Smooth muscle cell (in vitro differentiated cells): ENCODE results near the gene ASAP2. TPM values are rescaled to one million over a fixed set of nuclear protein-coding genes. Genes with fewer than 3 reads are reported as not detected.
A peak's percentile ranks its signal among the peaks of the same experiment; 100 is the strongest.

Experiments used
- DNase-seq: peaks from one replicate; lab custom pipeline; 2025; ENCODE audit not compliant: unreplicated experiment; lab: John Stamatoyannopoulos, UW
- H2AFZ ChIP-seq: fragments of 200-600 bp; sonication (generic); 2 replicates; pipeline ENCODE4 v1.6.0; 2016; ENCODE audit warnings: antibody characterized with exemption, low read depth, mild to moderate bottlenecking
- H3F3A ChIP-seq: fragments of 200-600 bp; sonication (generic); 2 replicates; pipeline ENCODE4 v1.6.0; 2017; ENCODE audit warnings: antibody characterized with exemption, low read depth
- H3K27ac ChIP-seq: fragments of 200-600 bp; sonication (generic); 2 replicates; pipeline ENCODE4 v1.5.1; 2016; ENCODE audit warnings: low read depth, mild to moderate bottlenecking
- H3K27me3 ChIP-seq: fragments of 200-600 bp; sonication (generic); 2 replicates; pipeline ENCODE4 v1.6.1; 2016; ENCODE audit warnings: low read depth, mild to moderate bottlenecking
- H3K36me3 ChIP-seq: fragments of 200-600 bp; sonication (generic); 2 replicates; pipeline ENCODE4 v1.5.1; 2016; ENCODE audit warnings: low read depth
- H3K4me1 ChIP-seq: fragments of 200-600 bp; sonication (generic); 2 replicates; pipeline ENCODE4 v1.5.1; 2016; ENCODE audit warnings: low read depth
- H3K4me2 ChIP-seq: fragments of 200-600 bp; sonication (generic); 2 replicates; pipeline ENCODE4 v1.6.0; 2016; ENCODE audit warnings: mild to moderate bottlenecking
- H3K4me3 ChIP-seq: fragments of 200-600 bp; sonication (generic); 2 replicates; pipeline ENCODE4 v1.5.1; 2016; ENCODE audit warnings: mild to moderate bottlenecking
- H3K79me2 ChIP-seq: fragments of 200-600 bp; sonication (generic); 2 replicates; pipeline ENCODE4 v1.6.0; 2016; ENCODE audit warnings: low read depth, mild to moderate bottlenecking
- H3K9ac ChIP-seq: fragments of 200-600 bp; sonication (generic); 2 replicates; pipeline ENCODE4 v1.6.0; 2016; ENCODE audit warnings: low read depth
- H3K9me3 ChIP-seq: fragments of 200-600 bp; sonication (generic); replicated peaks from 2 replicates; pipeline ENCODE4 v1.5.1; 2016; ENCODE audit warnings: low read depth
- H4K20me1 ChIP-seq: fragments of 200-600 bp; sonication (generic); 2 replicates; pipeline ENCODE4 v1.6.0; 2016; ENCODE audit warnings: low read depth
- CTCF ChIP-seq: fragments of 200-600 bp; sonication (generic); IDR thresholded peaks from 2 replicates; pipeline ENCODE4 v1.5.1; 2017; ENCODE audit warnings: borderline replicate concordance, mild to moderate bottlenecking, antibody characterized with exemption; ENCODE audit not compliant: insufficient read depth, poor library complexity, severe bottlenecking
- WGBS: methylation state at CpG from one replicate; pipeline ENCODE4 v1.1.7; 2016; ENCODE audit warnings: low lambda C conversion rate; 5-methylcytosine and 5-hydroxymethylcytosine counted together
- polyA plus RNA-seq: library from polyadenylated mRNA; unstranded; fragments of >200 nt; fragmentation: Nextera tagmentation; extraction: Ambion mirVana; gene quantifications from 2 replicates; pipeline ENCODE4 v1.2.1, GENCODE V29; 2016
- total RNA-seq: library from RNA; depleted of rRNA; stranded (reverse); fragments of >200 nt; gene quantifications from 2 replicates; pipeline ENCODE4 v1.2.3, GENCODE V29; 2014

ASAP2 gene
- total and polyA plus RNA-seq, 2 experiments from 2014 or later = 8.8 to 23.1 TPM

DNA sequence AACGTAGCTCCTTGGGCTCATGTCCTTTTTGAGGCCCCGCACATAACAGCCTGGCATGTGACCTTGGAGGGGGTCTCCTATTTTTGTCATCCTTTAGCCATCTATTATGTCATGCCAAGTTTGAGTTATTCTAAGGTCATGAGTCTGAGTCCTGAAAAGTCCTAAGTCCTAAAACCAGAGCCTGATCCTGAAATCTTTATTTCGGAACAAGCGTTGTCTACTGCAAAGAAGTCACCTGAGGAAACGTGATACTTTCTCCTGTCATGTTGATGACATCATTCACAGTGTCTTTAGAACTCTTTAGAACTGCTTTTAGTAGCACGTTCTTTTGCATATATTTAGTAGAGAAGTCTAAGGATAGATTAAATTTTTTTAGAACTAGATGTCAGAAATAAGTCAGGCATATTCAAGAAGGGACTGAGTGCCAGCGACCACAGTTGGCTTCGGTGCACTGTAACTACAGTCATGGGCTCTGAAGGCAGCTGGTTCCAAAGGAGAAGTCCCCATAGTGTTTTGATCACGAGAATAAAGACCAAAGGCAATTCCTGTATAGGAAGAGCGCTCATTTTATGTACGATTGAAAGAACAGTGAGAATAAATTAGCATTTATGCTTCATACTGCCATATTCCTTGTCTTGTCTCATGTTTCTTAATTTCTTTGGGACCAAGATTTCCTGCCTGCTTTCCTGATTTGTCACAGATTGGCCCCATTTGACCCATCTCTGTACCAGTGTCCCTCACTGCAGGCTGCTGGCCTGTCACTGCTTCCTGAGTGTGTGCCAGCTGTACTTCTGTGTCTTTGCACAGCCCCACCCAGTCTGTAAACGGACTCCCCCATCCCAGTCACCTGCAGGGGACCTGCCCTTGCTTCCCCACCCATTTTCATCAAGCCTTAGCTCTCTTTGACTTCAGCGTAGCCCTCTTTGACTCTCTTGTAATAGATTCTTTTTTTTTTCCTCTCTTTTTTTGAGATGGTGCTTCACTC, 75.8 kb downstream of the ASAP2 start:
- no peaks in the 10 kb centered on the region for H3K9me3 ChIP-seq
- H3K27me3 ChIP-seq = no peaks in the 10 kb centered on the region
- no peaks in the 10 kb centered on the region for H3K4me1 ChIP-seq
- H3K79me2 ChIP-seq = peaks cover 9% of the 10 kb centered on the region
- no peak overlapping the region for H3K4me2 ChIP-seq
- no peak overlapping the region for H2AFZ ChIP-seq
- H3K9ac ChIP-seq = no peak overlapping the region
- H3K36me3 ChIP-seq = peaks cover 5% of the 10 kb centered on the region
- no peak overlapping the region for H3K4me3 ChIP-seq
- TF ChIP-seq CTCF = no peak
- WGBS = 94% methylated on average over 13 of the region's 13 CpGs
- H4K20me1 ChIP-seq = peaks cover 19% of the 10 kb centered on the region
- DNase-seq = no peak
- H3F3A ChIP-seq = peaks cover 3% of the 10 kb centered on the region
- H3K27ac ChIP-seq = no peak overlapping the region

- 85% methylated on average over 6 of the region's 6 CpGs for WGBS
- Histone ChIP-seq H3K4me2 (no peak overlapping the region), H3K79me2 (no peaks in the 10 kb centered on the region), H3K27me3 (no peaks in the 10 kb centered on the region), H3K27ac (no peak overlapping the region), H3K9ac (no peak overlapping the region), H3K4me1 (peaks cover 10% of the 10 kb centered on the region), H3K9me3 (no peaks in the 10 kb centered on the region), H3K4me3 (no peak overlapping the region), H2AFZ (no peak overlapping the region), H4K20me1 (no peaks in the 10 kb centered on the region), H3K36me3 (peaks cover 5% of the 10 kb centered on the region), H3F3A (peaks cover 3% of the 10 kb centered on the region)
- DNase-seq = no peak
- TF ChIP-seq CTCF = no peak
These were observed 78.1 kb downstream of the ASAP2 start for GRCh38 chr2:9284521-9285297.

GRCh38 chr2:9285385-9285920, 78.8 kb downstream of the ASAP2 start:
- Histone ChIP-seq H3K9ac (no peak overlapping the region), H4K20me1 (no peaks in the 10 kb centered on the region), H3K27ac (peak overlapping the region; percentile 93), H3K9me3 (no peaks in the 10 kb centered on the region), H3K4me2 (peak overlapping the region; percentile 30), H3K27me3 (no peaks in the 10 kb centered on the region), H3K79me2 (no peaks in the 10 kb centered on the region), H3K4me3 (no peak overlapping the region), H2AFZ (no peak overlapping the region), H3K4me1 (peaks cover 10% of the 10 kb centered on the region), H3F3A (peaks cover 3% of the 10 kb centered on the region), H3K36me3 (peaks cover 5% of the 10 kb centered on the region)
- WGBS = 76% methylated on average over 2 of the region's 2 CpGs
- no peak for DNase-seq
- TF ChIP-seq CTCF = no peak
